ENCODE results near the gene WDR49. TPM values are rescaled to one million over a fixed set of nuclear protein-coding genes. Genes with fewer than 3 reads are reported as not detected.

The WDR49 gene
- total RNA-seq, 1 experiment from 2014 or later: 1.3 TPM

GRCh38 chr3:167473863-167474262, 179.9 kb downstream of the WDR49 start, which contains the start of gene SERPINI2:
Gene SERPINI2, minus strand, starts transcription at chr3:167474042. Its CDS starts 2,208 bp downstream, at chr3:167471834.
- H3K9me3 Mint-ChIP-seq: no peaks in the 10 kb centered on the region
- H3K79me2 ChIP-seq (ENCODE audit: insufficient read depth, low read length): no peaks in the 10 kb centered on the region
- H3K4me1 ChIP-seq (ENCODE audit: insufficient read depth, low read length): no peaks in the 10 kb centered on the region
- H3K36me3 Mint-ChIP-seq (ENCODE audit: insufficient read depth in 1 of 3, low read depth in 3 of 3): no peaks in the 10 kb centered on the region
- no peaks in the 10 kb centered on the region for H3K79me1 ChIP-seq (ENCODE audit: insufficient read depth, low read depth, low read length, poor library complexity, severe bottlenecking)
- no peak within 1 kb of the TSS for H4K91ac ChIP-seq (ENCODE audit: insufficient read length, low read depth, low read length)
- H3K23ac ChIP-seq (ENCODE audit: insufficient read length, low read depth, low read length): no peak within 1 kb of the TSS
- H2AFZ ChIP-seq (ENCODE audit: low read length): no peak within 1 kb of the TSS
- H3K9ac ChIP-seq (ENCODE audit: extremely low read depth, insufficient read length, low read length): no peak within 1 kb of the TSS
- no peak within 1 kb of the TSS for H3K27ac Mint-ChIP-seq
- H3K23me2 ChIP-seq (ENCODE audit: insufficient read length, low read depth, low read length, poor library complexity, severe bottlenecking): no peaks in the 10 kb centered on the region
- H2AK5ac ChIP-seq (ENCODE audit: insufficient read length, low read length): no peak within 1 kb of the TSS
- no peak within 1 kb of the TSS for H3K18ac ChIP-seq (ENCODE audit: insufficient read length, low read depth, low read length)
- H3K56ac ChIP-seq (ENCODE audit: insufficient read length, low read depth, low read length): no peak within 1 kb of the TSS
- no peak within 1 kb of the TSS for H3K4ac ChIP-seq (ENCODE audit: low read depth, low read length)
- H2BK120ac ChIP-seq (ENCODE audit: low read depth, low read length, poor library complexity, severe bottlenecking): no peak within 1 kb of the TSS
- no peak for DNase-seq
- H3T11ph ChIP-seq (ENCODE audit: low read length): no peak within 1 kb of the TSS
- H2BK15ac ChIP-seq (ENCODE audit: low read depth, low read length): no peak within 1 kb of the TSS
- no peak within 1 kb of the TSS for H2BK5ac ChIP-seq (ENCODE audit: insufficient read length, low read length)
- H4K8ac ChIP-seq (replicated peaks; ENCODE audit: insufficient read length, low read depth, low read length): no peak within 1 kb of the TSS
- H3K27me3 ChIP-seq (ENCODE audit: insufficient read depth, low read length): no peaks in the 10 kb centered on the region
- H3K9me3 ChIP-seq (ENCODE audit: control insufficient read depth, low read depth, low read length): no peaks in the 10 kb centered on the region
- no peak within 1 kb of the TSS for H3K4me3 Mint-ChIP-seq
- H3K4me1 Mint-ChIP-seq: no peaks in the 10 kb centered on the region
- H3K4me2 ChIP-seq (ENCODE audit: insufficient read depth, insufficient read length, low read length): no peak within 1 kb of the TSS
- no peak within 1 kb of the TSS for H3K14ac ChIP-seq (ENCODE audit: insufficient read depth, low read length)
- H4K5ac ChIP-seq (ENCODE audit: insufficient read length, low read depth, low read length): no peak within 1 kb of the TSS
- H3K27me3 Mint-ChIP-seq (ENCODE audit: low read depth): no peaks in the 10 kb centered on the region
- no peak within 1 kb of the TSS for H3K27ac ChIP-seq (ENCODE audit: insufficient read length, low read depth, low read length)
- no peaks in the 10 kb centered on the region for H4K20me1 ChIP-seq (ENCODE audit: control insufficient read depth, insufficient read depth, insufficient read length)
- no peak for TF ChIP-seq CTCF (conservative IDR thresholded peaks at IDR 0.05)
- H2BK12ac ChIP-seq (ENCODE audit: insufficient read length, low read depth, low read length): no peak within 1 kb of the TSS
- no peak within 1 kb of the TSS for H2BK20ac ChIP-seq (ENCODE audit: low read depth, low read length, poor library complexity, severe bottlenecking)
- WGBS (ENCODE audit: extremely low coverage, insufficient read length, low lambda C conversion rate): no CpG with 5 or more reads among the region's 4 CpGs

All from H9 (cell line).